ENCODE measurements around the gene SLC6A16.
"Not testable (repeated sequence)": the region's sequence is repeated elsewhere in the genome, so short reads cannot be mapped to it uniquely, and the experiment has no call there.

DNA sequence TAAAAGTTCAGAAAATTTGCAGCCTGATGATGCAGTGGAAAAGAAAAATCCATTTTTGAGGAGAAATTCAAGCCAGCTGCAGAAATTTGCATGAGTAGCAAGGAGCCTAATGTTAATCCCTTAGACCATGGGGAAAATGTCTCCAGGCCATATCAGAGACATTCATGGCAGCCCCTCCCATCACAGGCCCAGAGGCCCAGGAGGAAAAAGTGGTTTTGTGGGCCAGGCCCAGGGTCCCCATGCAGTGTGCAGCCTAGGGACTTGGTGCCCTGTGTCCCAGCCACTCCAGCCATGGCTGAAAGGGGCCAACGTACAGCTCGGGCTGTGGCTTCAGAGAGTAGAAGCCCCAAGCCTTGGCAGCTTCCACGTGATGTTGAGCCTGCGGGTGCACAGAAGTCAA, 36.8 kb downstream of the SLC6A16 start:
- not testable (repeated sequence) for TF ChIP-seq POLR2AphosphoS5 (IDR thresholded peaks at IDR 0.05; ENCODE audit: low read depth, low read length); SIN3A (IDR thresholded peaks at IDR 0.05; ENCODE audit: borderline replicate concordance, insufficient read depth, low read depth, low read length); TCF7L2 (IDR thresholded peaks at IDR 0.05; ENCODE audit: low read depth, low read length)
- TF ChIP-seq, protein P1, sequence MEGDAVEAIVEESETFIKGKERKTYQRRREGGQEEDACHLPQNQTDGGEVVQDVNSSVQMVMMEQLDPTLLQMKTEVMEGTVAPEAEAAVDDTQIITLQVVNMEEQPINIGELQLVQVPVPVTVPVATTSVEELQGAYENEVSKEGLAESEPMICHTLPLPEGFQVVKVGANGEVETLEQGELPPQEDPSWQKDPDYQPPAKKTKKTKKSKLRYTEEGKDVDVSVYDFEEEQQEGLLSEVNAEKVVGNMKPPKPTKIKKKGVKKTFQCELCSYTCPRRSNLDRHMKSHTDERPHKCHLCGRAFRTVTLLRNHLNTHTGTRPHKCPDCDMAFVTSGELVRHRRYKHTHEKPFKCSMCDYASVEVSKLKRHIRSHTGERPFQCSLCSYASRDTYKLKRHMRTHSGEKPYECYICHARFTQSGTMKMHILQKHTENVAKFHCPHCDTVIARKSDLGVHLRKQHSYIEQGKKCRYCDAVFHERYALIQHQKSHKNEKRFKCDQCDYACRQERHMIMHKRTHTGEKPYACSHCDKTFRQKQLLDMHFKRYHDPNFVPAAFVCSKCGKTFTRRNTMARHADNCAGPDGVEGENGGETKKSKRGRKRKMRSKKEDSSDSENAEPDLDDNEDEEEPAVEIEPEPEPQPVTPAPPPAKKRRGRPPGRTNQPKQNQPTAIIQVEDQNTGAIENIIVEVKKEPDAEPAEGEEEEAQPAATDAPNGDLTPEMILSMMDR (IDR thresholded peaks at IDR 0.05) = not testable (repeated sequence)
- TF ChIP-seq, protein P2, sequence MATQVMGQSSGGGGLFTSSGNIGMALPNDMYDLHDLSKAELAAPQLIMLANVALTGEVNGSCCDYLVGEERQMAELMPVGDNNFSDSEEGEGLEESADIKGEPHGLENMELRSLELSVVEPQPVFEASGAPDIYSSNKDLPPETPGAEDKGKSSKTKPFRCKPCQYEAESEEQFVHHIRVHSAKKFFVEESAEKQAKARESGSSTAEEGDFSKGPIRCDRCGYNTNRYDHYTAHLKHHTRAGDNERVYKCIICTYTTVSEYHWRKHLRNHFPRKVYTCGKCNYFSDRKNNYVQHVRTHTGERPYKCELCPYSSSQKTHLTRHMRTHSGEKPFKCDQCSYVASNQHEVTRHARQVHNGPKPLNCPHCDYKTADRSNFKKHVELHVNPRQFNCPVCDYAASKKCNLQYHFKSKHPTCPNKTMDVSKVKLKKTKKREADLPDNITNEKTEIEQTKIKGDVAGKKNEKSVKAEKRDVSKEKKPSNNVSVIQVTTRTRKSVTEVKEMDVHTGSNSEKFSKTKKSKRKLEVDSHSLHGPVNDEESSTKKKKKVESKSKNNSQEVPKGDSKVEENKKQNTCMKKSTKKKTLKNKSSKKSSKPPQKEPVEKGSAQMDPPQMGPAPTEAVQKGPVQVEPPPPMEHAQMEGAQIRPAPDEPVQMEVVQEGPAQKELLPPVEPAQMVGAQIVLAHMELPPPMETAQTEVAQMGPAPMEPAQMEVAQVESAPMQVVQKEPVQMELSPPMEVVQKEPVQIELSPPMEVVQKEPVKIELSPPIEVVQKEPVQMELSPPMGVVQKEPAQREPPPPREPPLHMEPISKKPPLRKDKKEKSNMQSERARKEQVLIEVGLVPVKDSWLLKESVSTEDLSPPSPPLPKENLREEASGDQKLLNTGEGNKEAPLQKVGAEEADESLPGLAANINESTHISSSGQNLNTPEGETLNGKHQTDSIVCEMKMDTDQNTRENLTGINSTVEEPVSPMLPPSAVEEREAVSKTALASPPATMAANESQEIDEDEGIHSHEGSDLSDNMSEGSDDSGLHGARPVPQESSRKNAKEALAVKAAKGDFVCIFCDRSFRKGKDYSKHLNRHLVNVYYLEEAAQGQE (IDR thresholded peaks at IDR 0.05; ENCODE audit: insufficient read depth in 1 of 2, low read depth in 2 of 2, low read length in 1 of 2) = not testable (repeated sequence)

All from Panc1 (cell line).